ENCODE results near the gene DCAF8L2. TPM values are rescaled to one million over a fixed set of nuclear protein-coding genes. Genes with fewer than 3 reads are reported as not detected.
"Not testable (repeated sequence)": the region's sequence is repeated elsewhere in the genome, so short reads cannot be mapped to it uniquely, and the experiment has no call there.

The DCAF8L2 gene
- total RNA-seq (not detected), total RNA-seq (0 to 0.09 (median 0) reads per million in 29 experiments)
- total RNA-seq (2013) = not detected

DNA sequence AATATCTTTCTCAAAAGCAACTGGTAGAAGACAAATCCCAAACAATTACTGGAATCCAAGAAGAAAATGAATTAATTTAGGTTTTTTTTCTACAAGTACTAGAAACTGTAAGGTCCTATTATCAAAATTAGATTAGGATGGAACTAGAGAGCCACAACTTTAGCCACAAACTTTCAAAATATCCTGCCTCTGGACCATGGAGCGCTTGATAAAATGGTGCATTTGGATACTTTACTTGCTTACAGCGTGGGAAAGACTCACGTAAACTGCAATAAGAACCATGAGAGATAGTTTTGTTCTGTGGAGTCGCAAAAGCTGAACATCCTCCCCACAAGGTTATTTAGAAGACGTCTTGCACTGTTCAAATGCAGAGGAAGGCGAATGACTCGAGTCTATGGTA lies at the start of gene DCAF8L2:
Gene DCAF8L2 (plus strand): TSS at position 301 of the 400 bp plus-strand sequence. CDS start 156,552 bp downstream, outside the sequence.
- no peak within 1 kb of the TSS for H3K4me3 Mint-ChIP-seq
- DNase-seq (no peak), ATAC-seq (replicated peaks in 1 of 4) (no peak)
- peaks cover 0 to 3% of the 10 kb centered on the region in 2 donors for H3K27me3 Mint-ChIP-seq
- POLR2A ChIA-PET = no interaction called here
- Histone ChIP-seq H3K36me3 (ENCODE audit: control insufficient read depth in 2 of 2, extremely low read depth in 1 of 2, insufficient read depth in 1 of 2, low read length in 1 of 2) (no peaks in the 10 kb centered on the region), H3K4me3 (ENCODE audit: control insufficient read depth in 1 of 2, extremely low read depth in 1 of 2, low read length in 1 of 2) (no peak within 1 kb of the TSS), H3K27me3 (replicated peaks in 1 of 2; ENCODE audit: control insufficient read depth in 2 of 2, extremely low read depth in 1 of 2, insufficient read depth in 2 of 2, low read length in 1 of 2) (no peaks in the 10 kb centered on the region), H3K4me1 (ENCODE audit: control insufficient read depth in 1 of 2, extremely low read depth in 1 of 2, insufficient read depth in 2 of 2, low read length in 2 of 2) (no peaks in the 10 kb centered on the region), H3K9me3 (no peaks in the 10 kb centered on the region), H3K27ac (ENCODE audit: low read length) (no peak within 1 kb of the TSS)
- no CpG with 5 or more reads among the region's 7 CpGs for WGBS (ENCODE audit: insufficient coverage)
- no peaks in the 10 kb centered on the region for H3K4me1 Mint-ChIP-seq
- H3K27ac Mint-ChIP-seq = no peak within 1 kb of the TSS
- H3K9me3 Mint-ChIP-seq = peaks cover 3 to 12% (median 3%) of the 10 kb centered on the region in 3 donors
- CTCF ChIA-PET = no interaction called here
- H3K36me3 Mint-ChIP-seq = no peaks in the 10 kb centered on the region

DNA sequence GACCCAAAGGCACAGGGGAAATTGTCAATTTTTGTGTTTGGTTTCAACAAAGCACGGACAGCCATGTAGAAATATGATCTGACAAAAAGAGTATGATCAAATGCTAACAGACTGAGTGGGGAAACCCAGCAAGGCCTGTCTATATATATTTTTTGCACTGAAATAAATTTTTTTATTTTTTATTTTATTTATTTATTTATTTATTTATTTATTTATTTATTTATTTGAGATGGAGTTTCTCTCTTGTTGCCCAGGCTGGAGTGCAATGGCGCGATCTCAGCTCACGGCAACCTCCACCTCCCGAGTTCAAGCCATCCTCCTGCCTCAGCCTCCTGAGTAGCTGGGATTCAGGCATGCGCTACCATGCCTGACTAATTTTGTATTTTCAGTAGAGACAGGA lies 49.0 kb upstream of the DCAF8L2 start:
- H3K27ac Mint-ChIP-seq; DNase-seq; H3K4me3 Mint-ChIP-seq; POLR2A ChIA-PET; CTCF ChIA-PET; H3K27me3 ChIP-seq (replicated peaks in 1 of 2; ENCODE audit: control insufficient read depth in 2 of 2, extremely low read depth in 1 of 2, insufficient read depth in 2 of 2, low read length in 1 of 2); H3K4me1 Mint-ChIP-seq; H3K9me3 ChIP-seq; H3K27me3 Mint-ChIP-seq; H3K36me3 ChIP-seq (ENCODE audit: control insufficient read depth in 2 of 2, extremely low read depth in 1 of 2, insufficient read depth in 1 of 2, low read length in 1 of 2); ATAC-seq (replicated peaks in 1 of 4); H3K36me3 Mint-ChIP-seq; H3K27ac ChIP-seq (ENCODE audit: low read length); H3K4me1 ChIP-seq (ENCODE audit: control insufficient read depth in 1 of 2, extremely low read depth in 1 of 2, insufficient read depth in 2 of 2, low read length in 2 of 2); H3K4me3 ChIP-seq (ENCODE audit: control insufficient read depth in 1 of 2, extremely low read depth in 1 of 2, low read length in 1 of 2): not testable (repeated sequence)
- WGBS (ENCODE audit: insufficient coverage) = no CpG with 5 or more reads among the region's 6 CpGs
- H3K9me3 Mint-ChIP-seq = peaks cover 6 to 14% (median 6%) of the 10 kb centered on the region in 3 donors

DNA sequence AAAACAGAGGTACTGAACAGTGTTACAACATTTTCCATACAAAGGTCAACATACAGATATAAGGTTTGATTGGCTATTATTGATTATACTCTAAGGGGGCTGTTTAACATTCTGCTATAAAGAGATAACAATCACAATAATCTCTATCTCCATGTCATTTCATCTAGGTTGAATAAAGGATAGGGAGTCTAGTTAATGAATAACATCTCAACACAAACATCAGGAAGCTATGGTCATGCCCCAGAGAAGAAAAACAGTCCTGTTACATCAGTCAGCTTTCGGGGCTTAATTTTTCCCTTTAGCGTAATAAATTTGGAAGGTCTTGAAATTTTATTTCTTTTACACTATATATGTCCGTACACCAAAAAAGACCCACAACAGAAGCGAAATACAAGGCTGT lies 41.5 kb upstream of the DCAF8L2 start:
- Histone ChIP-seq H3K9me3 (no peaks in the 10 kb centered on the region), H3K36me3 (ENCODE audit: control insufficient read depth in 2 of 2, extremely low read depth in 1 of 2, insufficient read depth in 1 of 2, low read length in 1 of 2) (no peaks in the 10 kb centered on the region), H3K4me1 (ENCODE audit: control insufficient read depth in 1 of 2, extremely low read depth in 1 of 2, insufficient read depth in 2 of 2, low read length in 2 of 2) (no peaks in the 10 kb centered on the region), H3K27me3 (replicated peaks in 1 of 2; ENCODE audit: control insufficient read depth in 2 of 2, extremely low read depth in 1 of 2, insufficient read depth in 2 of 2, low read length in 1 of 2) (no peaks in the 10 kb centered on the region), H3K4me3 (ENCODE audit: control insufficient read depth in 1 of 2, extremely low read depth in 1 of 2, low read length in 1 of 2) (no peak overlapping the region), H3K27ac (ENCODE audit: low read length) (no peak overlapping the region)
- ChIA-PET CTCF (no interaction called here), POLR2A (no interaction called here)
- DNase-seq (no peak), ATAC-seq (replicated peaks in 1 of 4) (no peak)
- peaks cover 0 to 3% of the 10 kb centered on the region in 2 donors for H3K27me3 Mint-ChIP-seq
- no peak overlapping the region for H3K27ac Mint-ChIP-seq
- no CpG with 5 or more reads among the region's 4 CpGs for WGBS (ENCODE audit: insufficient coverage)
- no peaks in the 10 kb centered on the region for H3K36me3 Mint-ChIP-seq
- H3K9me3 Mint-ChIP-seq = peaks cover 0 to 9% (median 3%) of the 10 kb centered on the region in 3 donors
- no peak overlapping the region for H3K4me3 Mint-ChIP-seq
- H3K4me1 Mint-ChIP-seq = no peaks in the 10 kb centered on the region

DNA sequence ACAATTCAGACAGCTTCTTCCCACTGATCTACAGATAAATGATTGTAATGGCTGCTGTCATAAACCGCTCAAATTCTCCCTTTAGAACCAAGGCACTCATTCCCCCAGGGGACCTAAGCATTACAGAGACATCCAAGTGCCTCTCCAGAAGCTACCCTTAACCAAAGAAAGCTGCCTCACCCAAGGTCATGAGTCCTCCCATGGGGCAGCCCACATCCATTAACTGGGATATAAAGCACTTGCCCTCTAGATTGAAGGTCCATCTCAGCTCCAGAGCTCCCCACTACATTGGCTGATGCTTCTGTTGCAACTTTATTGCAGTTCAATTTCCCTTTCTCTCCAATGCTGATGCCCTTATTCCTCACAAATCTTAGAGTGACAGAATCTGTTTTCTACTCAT lies 40.5 kb upstream of the DCAF8L2 start:
- H3K9me3 Mint-ChIP-seq = peaks cover 0 to 7% (median 3%) of the 10 kb centered on the region in 3 donors
- H3K4me3 Mint-ChIP-seq = no peak overlapping the region
- Histone ChIP-seq H3K36me3 (ENCODE audit: control insufficient read depth in 2 of 2, extremely low read depth in 1 of 2, insufficient read depth in 1 of 2, low read length in 1 of 2) (no peaks in the 10 kb centered on the region), H3K27me3 (replicated peaks in 1 of 2; ENCODE audit: control insufficient read depth in 2 of 2, extremely low read depth in 1 of 2, insufficient read depth in 2 of 2, low read length in 1 of 2) (no peaks in the 10 kb centered on the region), H3K9me3 (no peaks in the 10 kb centered on the region), H3K4me3 (ENCODE audit: control insufficient read depth in 1 of 2, extremely low read depth in 1 of 2, low read length in 1 of 2) (no peak overlapping the region), H3K4me1 (ENCODE audit: control insufficient read depth in 1 of 2, extremely low read depth in 1 of 2, insufficient read depth in 2 of 2, low read length in 2 of 2) (no peaks in the 10 kb centered on the region), H3K27ac (ENCODE audit: low read length) (no peak overlapping the region)
- WGBS (ENCODE audit: insufficient coverage) = 29% methylated on average over 1 of the region's 1 CpG
- ChIA-PET POLR2A (no interaction called here), CTCF (no interaction called here)
- DNase-seq (no peak), ATAC-seq (replicated peaks in 1 of 4) (no peak)
- H3K27me3 Mint-ChIP-seq = peaks cover 0 to 3% of the 10 kb centered on the region in 2 donors
- no peaks in the 10 kb centered on the region for H3K36me3 Mint-ChIP-seq
- H3K27ac Mint-ChIP-seq = no peak overlapping the region
- H3K4me1 Mint-ChIP-seq = no peaks in the 10 kb centered on the region

DNA sequence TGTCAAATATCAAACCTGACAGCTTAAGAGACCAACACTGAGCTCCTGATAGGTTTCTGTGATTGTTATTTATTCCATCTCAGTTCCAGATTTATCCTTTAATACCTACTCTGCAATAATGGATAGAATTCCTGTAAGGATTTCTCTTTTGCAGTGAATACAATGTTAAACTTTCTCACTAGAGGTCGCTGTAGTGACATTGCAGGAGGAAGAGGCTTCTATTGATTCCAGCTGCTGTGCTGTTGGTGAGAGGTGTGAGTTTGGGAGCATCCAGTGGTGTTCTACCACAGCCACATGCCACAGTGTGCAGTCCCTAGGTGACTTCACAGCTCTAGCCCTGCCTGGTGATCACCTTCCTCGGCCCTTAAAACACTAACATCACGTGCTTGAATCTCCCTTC lies 34.6 kb upstream of the DCAF8L2 start:
- H3K9me3 Mint-ChIP-seq = peaks cover 0 to 5% (median 1%) of the 10 kb centered on the region in 3 donors
- ChIA-PET CTCF (no interaction called here), POLR2A (no interaction called here)
- no peak overlapping the region for H3K27ac Mint-ChIP-seq
- H3K4me1 Mint-ChIP-seq = no peaks in the 10 kb centered on the region
- Histone ChIP-seq H3K4me3 (ENCODE audit: control insufficient read depth in 1 of 2, extremely low read depth in 1 of 2, low read length in 1 of 2) (no peak overlapping the region), H3K4me1 (ENCODE audit: control insufficient read depth in 1 of 2, extremely low read depth in 1 of 2, insufficient read depth in 2 of 2, low read length in 2 of 2) (no peaks in the 10 kb centered on the region), H3K27ac (ENCODE audit: low read length) (no peak overlapping the region), H3K9me3 (no peaks in the 10 kb centered on the region), H3K36me3 (ENCODE audit: control insufficient read depth in 2 of 2, extremely low read depth in 1 of 2, insufficient read depth in 1 of 2, low read length in 1 of 2) (no peaks in the 10 kb centered on the region), H3K27me3 (replicated peaks in 1 of 2; ENCODE audit: control insufficient read depth in 2 of 2, extremely low read depth in 1 of 2, insufficient read depth in 2 of 2, low read length in 1 of 2) (no peaks in the 10 kb centered on the region)
- H3K4me3 Mint-ChIP-seq = no peak overlapping the region
- WGBS (ENCODE audit: insufficient coverage) = no CpG with 5 or more reads among the region's 3 CpGs
- no peaks in the 10 kb centered on the region for H3K27me3 Mint-ChIP-seq
- ATAC-seq (replicated peaks in 1 of 4) = no peak
- H3K36me3 Mint-ChIP-seq = no peaks in the 10 kb centered on the region
- no peak for DNase-seq

DNA sequence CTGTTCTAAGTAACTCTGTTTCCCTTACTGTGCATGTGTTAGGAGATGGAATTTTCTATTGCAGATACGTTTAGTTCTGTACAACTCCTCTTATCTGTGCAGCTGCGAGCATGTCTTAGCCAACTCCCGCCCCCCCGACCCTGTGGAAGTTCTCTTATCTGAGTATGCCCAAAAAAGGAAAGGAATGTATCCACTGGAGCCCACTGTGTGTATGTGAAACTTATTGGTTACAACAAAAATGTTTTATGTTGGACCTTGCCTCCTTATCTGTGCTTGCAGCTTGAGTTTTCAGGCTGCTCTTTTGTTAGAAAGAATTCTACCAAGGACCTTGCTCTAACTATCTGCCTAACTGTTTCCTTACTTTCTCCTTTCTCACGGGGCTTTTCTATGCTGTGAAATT lies 24.2 kb upstream of the DCAF8L2 start:
- no peak overlapping the region for H3K27ac Mint-ChIP-seq
- Histone ChIP-seq H3K27ac (ENCODE audit: low read length) (no peak overlapping the region), H3K4me1 (ENCODE audit: control insufficient read depth in 1 of 2, extremely low read depth in 1 of 2, insufficient read depth in 2 of 2, low read length in 2 of 2) (no peaks in the 10 kb centered on the region), H3K4me3 (ENCODE audit: control insufficient read depth in 1 of 2, extremely low read depth in 1 of 2, low read length in 1 of 2) (no peak overlapping the region), H3K9me3 (no peaks in the 10 kb centered on the region), H3K27me3 (replicated peaks in 1 of 2; ENCODE audit: control insufficient read depth in 2 of 2, extremely low read depth in 1 of 2, insufficient read depth in 2 of 2, low read length in 1 of 2) (no peaks in the 10 kb centered on the region), H3K36me3 (ENCODE audit: control insufficient read depth in 2 of 2, extremely low read depth in 1 of 2, insufficient read depth in 1 of 2, low read length in 1 of 2) (no peaks in the 10 kb centered on the region)
- no peak overlapping the region for H3K4me3 Mint-ChIP-seq
- ATAC-seq (replicated peaks in 1 of 4) (no peak), DNase-seq (no peak)
- H3K36me3 Mint-ChIP-seq = no peaks in the 10 kb centered on the region
- H3K27me3 Mint-ChIP-seq = no peaks in the 10 kb centered on the region
- POLR2A ChIA-PET = no interaction called here
- H3K4me1 Mint-ChIP-seq = no peaks in the 10 kb centered on the region
- CTCF ChIA-PET = no interaction called here
- H3K9me3 Mint-ChIP-seq = peaks cover 0 to 4% (median 0%) of the 10 kb centered on the region in 3 donors
- WGBS (ENCODE audit: insufficient coverage) = no CpG with 5 or more reads among the region's 5 CpGs

DNA sequence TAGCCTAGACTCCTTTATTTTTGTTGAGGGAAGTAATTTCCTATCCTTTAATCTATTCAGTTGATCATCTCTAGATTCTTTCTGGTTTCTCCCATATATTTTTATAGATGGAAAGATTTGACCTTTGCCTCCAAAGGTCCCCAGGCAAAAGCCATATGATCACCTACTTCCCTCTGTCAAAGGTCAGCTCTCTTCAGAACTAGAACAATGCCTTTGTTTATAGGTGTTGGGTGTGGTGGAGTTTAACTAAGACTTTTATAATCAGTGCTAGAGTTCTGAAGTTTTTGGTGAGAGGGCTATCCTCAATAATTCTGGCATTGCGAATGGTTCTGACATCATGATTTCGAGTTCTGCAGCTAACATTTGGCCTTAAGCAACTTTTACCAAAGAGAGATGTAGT lies 19.0 kb upstream of the DCAF8L2 start:
- H3K4me3 Mint-ChIP-seq = no peak overlapping the region
- DNase-seq = no peak
- Histone ChIP-seq H3K27ac (ENCODE audit: low read length) (no peak overlapping the region), H3K4me3 (ENCODE audit: control insufficient read depth in 1 of 2, extremely low read depth in 1 of 2, low read length in 1 of 2) (no peak overlapping the region), H3K36me3 (ENCODE audit: control insufficient read depth in 2 of 2, extremely low read depth in 1 of 2, insufficient read depth in 1 of 2, low read length in 1 of 2) (no peaks in the 10 kb centered on the region), H3K27me3 (replicated peaks in 1 of 2; ENCODE audit: control insufficient read depth in 2 of 2, extremely low read depth in 1 of 2, insufficient read depth in 2 of 2, low read length in 1 of 2) (no peaks in the 10 kb centered on the region), H3K9me3 (no peaks in the 10 kb centered on the region), H3K4me1 (ENCODE audit: control insufficient read depth in 1 of 2, extremely low read depth in 1 of 2, insufficient read depth in 2 of 2, low read length in 2 of 2) (no peaks in the 10 kb centered on the region)
- no peak overlapping the region for H3K27ac Mint-ChIP-seq
- ChIA-PET CTCF (no interaction called here), POLR2A (no interaction called here)
- WGBS (ENCODE audit: insufficient coverage) = no CpG with 5 or more reads among the region's 2 CpGs
- peaks cover 0 to 4% of the 10 kb centered on the region in 2 donors for H3K27me3 Mint-ChIP-seq
- H3K9me3 Mint-ChIP-seq = peaks cover 0 to 4% (median 2%) of the 10 kb centered on the region in 3 donors
- H3K36me3 Mint-ChIP-seq = no peaks in the 10 kb centered on the region
- no peak for ATAC-seq (replicated peaks in 1 of 4)
- no peaks in the 10 kb centered on the region for H3K4me1 Mint-ChIP-seq

All from T-cell (primary cell).